Keratinocyte (primary cell): ENCODE measurements around the gene RTL1. TPM values are rescaled to one million over a fixed set of nuclear protein-coding genes. Genes with fewer than 3 reads are reported as not detected.

Experiments used
- DNase-seq: peaks from one replicate; pipeline ENCODE4 v3.0.0-alpha.2; 2011; ENCODE audit warnings: low read depth, missing footprints, low spot score
- FAIRE-seq: peaks from 2 replicates; lab custom pipeline; 2011; peaks lifted over from hg19 to GRCh38; lab: Jason Lieb, UNC
- H2AFZ ChIP-seq: 2 replicates; pipeline ENCODE4 v1.6.0; 2012; ENCODE audit warnings: low read length, control low read depth, inconsistent platforms; ENCODE audit not compliant: control insufficient read depth
- H3K27ac ChIP-seq: 2 replicates; pipeline ENCODE4 v1.5.1; 2011; ENCODE audit warnings: low read length; ENCODE audit not compliant: control insufficient read depth, insufficient read depth
- H3K27me3 ChIP-seq: 3 replicates; pipeline ENCODE4 v1.6.0; 2011; ENCODE audit warnings: low read length; ENCODE audit not compliant: control insufficient read depth, insufficient read depth; ENCODE audit errors: extremely low read depth
- H3K36me3 ChIP-seq, 2 experiments: 2 replicates in 1 of 2; 3 replicates in 1 of 2; pipeline ENCODE4 v1.5.1; 2011; ENCODE audit warnings: low read length in 2 of 2, mild to moderate bottlenecking in 1 of 2; ENCODE audit not compliant: control insufficient read depth in 2 of 2, insufficient read depth in 2 of 2; ENCODE audit errors: extremely low read depth in 1 of 2
- H3K4me1 ChIP-seq: 3 replicates; pipeline ENCODE4 v1.5.1; 2011; ENCODE audit warnings: low read length; ENCODE audit not compliant: control insufficient read depth, insufficient read depth; ENCODE audit errors: extremely low read depth
- H3K4me2 ChIP-seq: 3 replicates; pipeline ENCODE4 v1.6.0; 2011; ENCODE audit warnings: low read depth, low read length; ENCODE audit not compliant: control insufficient read depth, insufficient read depth; ENCODE audit errors: extremely low read depth
- H3K4me3 ChIP-seq, 3 experiments: fragments of 200-600 bp in 1 of 3; sonication (generic) in 1 of 3; 2 replicates in 2 of 3; 3 replicates in 1 of 3; pipeline ENCODE4 v1.5.1; 2011 to 2016; ENCODE audit warnings: low read length in 3 of 3, mild to moderate bottlenecking in 3 of 3, control low read depth in 2 of 3, inconsistent platforms in 1 of 3, low read depth in 1 of 3, mixed read lengths in 1 of 3, mixed run types in 1 of 3, moderate library complexity in 1 of 3; ENCODE audit not compliant: control insufficient read depth in 2 of 3, insufficient read depth in 2 of 3; ENCODE audit errors: extremely low read depth in 1 of 3
- H3K79me2 ChIP-seq: 2 replicates; pipeline ENCODE4 v1.6.0; 2012; ENCODE audit warnings: low read length; ENCODE audit not compliant: control insufficient read depth, insufficient read depth
- H3K9ac ChIP-seq: 3 replicates; pipeline ENCODE4 v1.6.0; 2011; ENCODE audit warnings: low read length; ENCODE audit not compliant: control insufficient read depth, insufficient read depth; ENCODE audit errors: extremely low read depth
- H3K9me1 ChIP-seq: 3 replicates; pipeline ENCODE4 v1.6.0; 2011; ENCODE audit warnings: low read length; ENCODE audit not compliant: control insufficient read depth, insufficient read depth; ENCODE audit errors: extremely low read depth
- H3K9me3 ChIP-seq: 2 replicates; pipeline ENCODE4 v1.5.1; 2012; ENCODE audit warnings: low read depth, low read length; ENCODE audit not compliant: control insufficient read depth
- H4K20me1 ChIP-seq: 3 replicates; pipeline ENCODE4 v1.6.0; 2011; ENCODE audit warnings: low read length; ENCODE audit not compliant: control insufficient read depth, insufficient read depth; ENCODE audit errors: extremely low read depth
- EZH2 ChIP-seq: IDR thresholded peaks from one replicate; pipeline ENCODE4 v1.6.1; 2012; ENCODE audit warnings: inconsistent platforms, mild to moderate bottlenecking, low read length, moderate library complexity
- dilution Hi-C: fragments of 300-500 bp; cut with MboI; formaldehyde crosslinking; loops from one replicate; pipeline ENCODE4 v1.7.0; 2020; ENCODE audit warnings: low sequenced_read_pairs; ENCODE audit not compliant: extremely low pct_ligation_motif_present
- polyA plus RNA-seq, 5 experiments: library from polyadenylated mRNA; depleted of rRNA in 3 of 5; stranded (reverse) in 3 of 5; stranded (forward) in 1 of 5; unstranded in 1 of 5; fragments of >200 nt; gene quantifications; 1 replicate in 1 of 5; 2 replicates in 3 of 5; 3 replicates in 1 of 5; pipeline versions ENCODE4 v1.2.1 to v1.2.3, GENCODE V29; 2011 to 2012; ENCODE audit warnings: missing spikeins in 2 of 5, low read depth in 1 of 5, low replicate concordance in 1 of 5
- TF ChIP-seq, protein P1 (sequence below), 3 experiments: IDR thresholded peaks in 1 of 3; conservative IDR thresholded peaks in 1 of 3; optimal IDR thresholded peaks in 1 of 3; 2 replicates in 2 of 3; 3 replicates in 1 of 3; pipeline versions ENCODE3 to v1.5.1; 2011; ENCODE audit warnings: low read length in 3 of 3, mild to moderate bottlenecking in 3 of 3, moderate library complexity in 2 of 3, control low read depth in 1 of 3, inconsistent platforms in 1 of 3; ENCODE audit not compliant: insufficient read depth in 2 of 3; ENCODE audit errors: extremely low read depth in 1 of 3

Gene RTL1
- polyA plus RNA-seq, 1 donor (not counting 4 experiments of a cell fraction or from before 2014, with no cell fraction given) = not detected

DNA sequence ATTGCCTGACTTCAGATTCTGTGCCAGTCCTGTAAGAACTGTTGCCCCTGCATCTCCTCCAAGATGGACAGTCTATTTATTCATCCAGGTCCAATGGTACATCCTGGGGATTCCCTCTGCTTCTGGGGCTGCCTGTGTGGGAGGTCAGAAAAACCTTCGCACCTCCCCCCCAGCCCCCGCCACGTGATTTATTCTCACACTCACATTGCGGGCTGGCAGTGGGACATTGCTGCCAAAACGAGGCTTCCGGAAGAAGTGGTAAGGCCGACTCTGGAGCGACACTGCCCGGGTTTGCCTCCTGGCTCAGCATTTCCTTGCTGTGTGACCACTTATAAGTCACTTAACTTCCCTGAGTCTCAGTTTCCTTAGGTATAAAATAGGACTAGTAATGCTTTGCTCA lies 5.9 kb upstream of the RTL1 start:
- Histone ChIP-seq H3K9me3 (no peaks in the 10 kb centered on the region), H3K4me1 (no peaks in the 10 kb centered on the region), H3K9me1 (no peaks in the 10 kb centered on the region), H3K4me3 (no peak overlapping the region), H3K79me2 (no peaks in the 10 kb centered on the region), H3K9ac (no peak overlapping the region), H3K27ac (no peak overlapping the region), H3K36me3 (no peaks in the 10 kb centered on the region), H4K20me1 (no peaks in the 10 kb centered on the region), H2AFZ (no peak overlapping the region), H3K27me3 (peaks cover 12% of the 10 kb centered on the region), H3K4me2 (no peak overlapping the region)
- dilution Hi-C loops = no loop called here
- TF ChIP-seq, protein P1, sequence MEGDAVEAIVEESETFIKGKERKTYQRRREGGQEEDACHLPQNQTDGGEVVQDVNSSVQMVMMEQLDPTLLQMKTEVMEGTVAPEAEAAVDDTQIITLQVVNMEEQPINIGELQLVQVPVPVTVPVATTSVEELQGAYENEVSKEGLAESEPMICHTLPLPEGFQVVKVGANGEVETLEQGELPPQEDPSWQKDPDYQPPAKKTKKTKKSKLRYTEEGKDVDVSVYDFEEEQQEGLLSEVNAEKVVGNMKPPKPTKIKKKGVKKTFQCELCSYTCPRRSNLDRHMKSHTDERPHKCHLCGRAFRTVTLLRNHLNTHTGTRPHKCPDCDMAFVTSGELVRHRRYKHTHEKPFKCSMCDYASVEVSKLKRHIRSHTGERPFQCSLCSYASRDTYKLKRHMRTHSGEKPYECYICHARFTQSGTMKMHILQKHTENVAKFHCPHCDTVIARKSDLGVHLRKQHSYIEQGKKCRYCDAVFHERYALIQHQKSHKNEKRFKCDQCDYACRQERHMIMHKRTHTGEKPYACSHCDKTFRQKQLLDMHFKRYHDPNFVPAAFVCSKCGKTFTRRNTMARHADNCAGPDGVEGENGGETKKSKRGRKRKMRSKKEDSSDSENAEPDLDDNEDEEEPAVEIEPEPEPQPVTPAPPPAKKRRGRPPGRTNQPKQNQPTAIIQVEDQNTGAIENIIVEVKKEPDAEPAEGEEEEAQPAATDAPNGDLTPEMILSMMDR (optimal IDR thresholded peaks at IDR 0.05 in 1 of 3, IDR thresholded peaks at IDR 0.05 in 1 of 3, conservative IDR thresholded peaks at IDR 0.05 in 1 of 3; ENCODE audit: extremely low read depth in 1 of 3, insufficient read depth in 2 of 3, low read length in 3 of 3) = no peak
- DNase-seq (no peak), FAIRE-seq (no peak)

DNA sequence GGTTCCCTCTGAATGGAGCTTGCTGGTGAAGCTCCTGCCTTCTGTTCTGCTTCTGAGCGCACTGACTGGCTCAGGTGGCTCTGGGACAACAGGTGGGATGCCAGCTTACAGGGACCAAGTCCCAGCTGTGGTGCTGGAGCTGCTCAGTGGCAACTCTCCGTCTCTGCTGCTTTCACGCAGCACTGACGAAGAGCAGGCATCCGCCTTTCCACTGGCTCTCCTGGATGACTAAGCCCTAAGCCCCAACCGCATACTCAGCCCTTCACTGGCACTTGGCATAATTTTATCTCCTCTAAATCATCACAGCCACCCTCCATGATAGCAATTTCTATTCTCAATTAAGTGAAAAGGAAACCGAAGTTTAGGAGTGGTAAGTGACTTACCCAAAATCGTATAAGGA lies 3.7 kb upstream of the RTL1 start:
- Histone ChIP-seq H3K9me1 (no peaks in the 10 kb centered on the region), H3K4me1 (no peaks in the 10 kb centered on the region), H3K4me3 (no peak overlapping the region), H3K27me3 (peaks cover 15% of the 10 kb centered on the region), H3K79me2 (no peaks in the 10 kb centered on the region), H3K27ac (no peak overlapping the region), H2AFZ (no peak overlapping the region), H4K20me1 (no peaks in the 10 kb centered on the region), H3K36me3 (no peaks in the 10 kb centered on the region), H3K4me2 (no peak overlapping the region), H3K9ac (no peak overlapping the region), H3K9me3 (no peaks in the 10 kb centered on the region)
- FAIRE-seq (no peak), DNase-seq (no peak)
- dilution Hi-C loops = no loop called here
- TF ChIP-seq, protein P1 (optimal IDR thresholded peaks at IDR 0.05 in 1 of 3, IDR thresholded peaks at IDR 0.05 in 1 of 3, conservative IDR thresholded peaks at IDR 0.05 in 1 of 3; ENCODE audit: extremely low read depth in 1 of 3, insufficient read depth in 2 of 3, low read length in 3 of 3) = no peak
- TF ChIP-seq EZH2 = no peak
